ENCODE data around the gene TSHZ2.

TSHZ2 gene

GRCh38 chr20:53183181-53183580, 211.0 kb downstream of the TSHZ2 start:
- Histone ChIP-seq H3K4me3 (no peak overlapping the region), H3K27ac (no peak overlapping the region)
- TF ChIP-seq, protein P1, sequence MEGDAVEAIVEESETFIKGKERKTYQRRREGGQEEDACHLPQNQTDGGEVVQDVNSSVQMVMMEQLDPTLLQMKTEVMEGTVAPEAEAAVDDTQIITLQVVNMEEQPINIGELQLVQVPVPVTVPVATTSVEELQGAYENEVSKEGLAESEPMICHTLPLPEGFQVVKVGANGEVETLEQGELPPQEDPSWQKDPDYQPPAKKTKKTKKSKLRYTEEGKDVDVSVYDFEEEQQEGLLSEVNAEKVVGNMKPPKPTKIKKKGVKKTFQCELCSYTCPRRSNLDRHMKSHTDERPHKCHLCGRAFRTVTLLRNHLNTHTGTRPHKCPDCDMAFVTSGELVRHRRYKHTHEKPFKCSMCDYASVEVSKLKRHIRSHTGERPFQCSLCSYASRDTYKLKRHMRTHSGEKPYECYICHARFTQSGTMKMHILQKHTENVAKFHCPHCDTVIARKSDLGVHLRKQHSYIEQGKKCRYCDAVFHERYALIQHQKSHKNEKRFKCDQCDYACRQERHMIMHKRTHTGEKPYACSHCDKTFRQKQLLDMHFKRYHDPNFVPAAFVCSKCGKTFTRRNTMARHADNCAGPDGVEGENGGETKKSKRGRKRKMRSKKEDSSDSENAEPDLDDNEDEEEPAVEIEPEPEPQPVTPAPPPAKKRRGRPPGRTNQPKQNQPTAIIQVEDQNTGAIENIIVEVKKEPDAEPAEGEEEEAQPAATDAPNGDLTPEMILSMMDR (IDR thresholded peaks at IDR 0.05), result no peak
- DNase-seq (ENCODE audit: low spot score), result no peak

DNA sequence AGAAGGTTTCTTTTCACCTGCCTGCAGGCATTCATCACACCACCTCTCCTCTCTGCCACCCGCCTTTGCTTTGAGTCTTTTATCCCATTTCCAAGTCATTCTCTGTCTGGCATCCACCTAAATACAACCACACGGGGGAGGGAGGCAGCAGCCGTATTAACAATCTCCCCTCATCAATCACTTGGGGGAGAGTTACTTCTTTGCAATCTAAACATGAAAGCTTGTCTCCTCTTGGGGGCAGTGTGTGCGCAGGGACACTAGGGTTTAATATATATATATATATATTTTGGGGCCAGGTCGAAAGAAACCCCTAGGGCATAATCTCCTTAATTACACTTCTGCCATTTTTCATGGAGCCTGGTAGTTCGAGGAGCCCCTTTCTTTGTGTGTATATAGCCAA, 214.5 kb downstream of the TSHZ2 start:
- TF ChIP-seq, protein P1 (IDR thresholded peaks at IDR 0.05), result no peak
- no peak for DNase-seq (ENCODE audit: low spot score)
- Histone ChIP-seq H3K4me3 (no peak overlapping the region), H3K27ac (no peak overlapping the region)

DNA sequence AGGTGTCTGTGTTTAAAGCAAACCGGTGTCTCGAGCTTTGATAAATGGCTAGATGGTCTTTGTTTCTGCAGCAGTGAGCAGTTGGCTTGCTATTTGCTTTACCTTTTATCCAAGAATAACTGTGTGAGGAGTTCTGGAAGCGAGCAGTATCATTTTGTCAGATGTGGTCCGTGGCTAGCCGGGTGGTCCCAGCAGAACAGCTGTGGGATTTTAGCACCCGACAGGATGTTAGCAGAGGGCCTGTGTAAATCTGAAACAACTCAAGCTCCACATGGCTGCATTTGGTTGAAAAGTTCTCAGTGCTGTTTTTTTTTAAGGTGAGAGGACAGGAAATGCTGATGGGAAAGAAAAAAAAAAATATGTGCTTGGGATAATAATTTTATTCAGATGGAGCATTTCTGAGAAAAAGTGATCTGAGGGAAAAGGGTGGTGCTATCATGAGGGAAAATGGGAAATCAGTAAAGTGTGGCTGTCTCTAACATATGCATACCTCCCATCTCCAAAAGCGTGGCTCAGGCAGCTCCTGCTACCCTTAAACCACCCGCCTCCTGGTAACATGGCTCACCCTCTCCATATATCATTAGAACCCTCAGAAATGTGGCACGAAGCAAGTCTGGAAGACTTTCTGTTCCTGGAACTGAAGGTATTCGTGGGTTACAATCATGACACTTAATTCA, 215.4 kb downstream of the TSHZ2 start:
- Histone ChIP-seq H3K4me3 (no peak overlapping the region), H3K27ac (no peak overlapping the region)
- TF ChIP-seq, protein P1 (IDR thresholded peaks at IDR 0.05), result no peak
- no peak for DNase-seq (ENCODE audit: low spot score)

- no peak overlapping the region for H3K27ac ChIP-seq
- TF ChIP-seq, protein P1 (IDR thresholded peaks at IDR 0.05), result no peak
- H3K4me3 ChIP-seq, result no peak overlapping the region
- no peak for DNase-seq (ENCODE audit: low spot score)
Observed at GRCh38 chr20:53190225-53190624, 218.1 kb downstream of the TSHZ2 start.

DNA sequence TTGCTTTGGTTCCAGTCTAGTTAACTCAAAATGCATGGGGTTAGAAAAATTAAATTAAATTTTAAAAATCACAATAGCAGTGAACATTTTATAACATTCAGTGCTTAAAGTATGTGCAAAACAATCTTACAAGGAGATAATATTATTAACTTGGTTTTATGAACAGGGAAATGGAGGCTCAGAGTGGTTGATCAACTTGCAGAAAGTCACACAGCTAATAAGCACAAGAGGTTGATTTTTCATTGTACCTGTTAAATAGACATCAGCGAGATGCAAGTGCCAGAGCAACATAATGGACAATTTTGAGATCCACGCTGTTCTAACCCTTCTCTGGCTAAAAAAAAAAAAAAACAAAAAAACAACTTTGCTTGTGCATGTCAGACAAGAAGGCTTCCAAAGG, 219.8 kb downstream of the TSHZ2 start:
- DNase-seq (ENCODE audit: low spot score), result no peak
- no peak overlapping the region for H3K4me3 ChIP-seq
- H3K27ac ChIP-seq, result no peak overlapping the region
- TF ChIP-seq, protein P1 (IDR thresholded peaks at IDR 0.05), result no peak

DNA sequence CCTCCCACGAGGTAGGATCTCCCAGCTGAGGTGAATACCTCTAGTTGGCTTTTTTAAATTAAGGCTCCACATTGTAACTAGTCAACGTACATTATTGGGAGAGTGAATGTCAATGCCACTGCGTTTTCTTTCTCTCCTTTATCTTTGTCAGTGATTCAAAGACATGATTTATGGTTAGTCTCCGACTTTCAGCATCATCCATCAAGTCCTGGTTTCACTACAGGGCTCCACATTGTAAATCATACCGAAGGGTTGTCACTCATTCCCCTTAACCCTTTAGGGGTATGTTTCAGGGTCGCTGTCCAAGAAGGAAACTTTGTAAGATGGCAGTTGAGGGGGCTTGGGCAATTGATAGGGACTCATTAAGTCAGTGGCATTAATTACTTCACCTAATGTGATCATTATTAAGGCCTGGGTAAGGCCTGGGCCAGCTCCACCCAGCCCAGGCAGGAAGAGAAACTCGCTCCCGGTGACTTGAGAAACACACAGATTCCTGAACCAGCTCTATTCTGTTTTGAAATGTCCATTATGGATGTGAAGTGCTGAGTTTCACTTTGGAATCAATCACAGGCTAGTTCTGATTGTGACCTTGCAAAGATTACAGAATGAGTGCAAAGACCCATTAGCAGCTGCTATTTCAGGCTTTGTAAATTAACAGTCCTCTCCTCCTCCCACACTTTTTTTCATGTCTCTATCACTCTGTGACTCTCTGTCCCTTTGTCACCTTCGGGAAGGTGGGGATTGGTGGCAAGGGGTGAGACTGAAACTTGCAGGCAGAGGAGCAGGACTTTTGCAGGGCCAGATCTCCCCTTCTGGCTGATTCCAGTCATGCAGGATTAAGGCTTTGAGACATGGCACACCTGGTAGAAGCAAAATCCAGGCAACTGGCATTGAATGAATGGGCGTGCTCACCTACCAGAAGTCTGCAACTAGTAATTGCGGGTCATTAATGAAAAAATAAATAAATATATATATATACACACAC, 222.4 kb downstream of the TSHZ2 start:
- no peak for DNase-seq (ENCODE audit: low spot score)
- no peak overlapping the region for H3K4me3 ChIP-seq
- no peak overlapping the region for H3K27ac ChIP-seq
- TF ChIP-seq, protein P1 (IDR thresholded peaks at IDR 0.05), result no peak

Data from coronary artery (tissue), 2 donors.